Caco-2 (cell line): ENCODE data around the gene SBF2. TPM values are rescaled to one million over a fixed set of nuclear protein-coding genes. Genes with fewer than 3 reads are reported as not detected.

Experiments
- BruUV-seq: library from RNA; stranded (reverse); fragments of 400-500 nt; replicated peaks from 2 replicates; lab custom pipeline; 2021; lab: Mats Ljungman, UMichigan
- CTCF ChIA-PET: fragments of 300-600 bp; sonication (Branson Sonifier 250); formaldehyde crosslinking; loops from one replicate; lab custom pipeline; 2022; ENCODE audit warnings: antibody characterized with exemption; lab: Charles Lee
- POLR2A ChIA-PET: fragments of 300-600 bp; sonication (Branson Sonifier 250); formaldehyde crosslinking; loops from one replicate; lab custom pipeline; 2022; ENCODE audit warnings: antibody characterized with exemption; lab: Charles Lee
- DNase-seq, 2 experiments: peaks; one replicate each; pipeline versions ENCODE4 v3.0.0 to v3.0.0-alpha.2; 2020 to 2022
- H3K27me3 ChIP-seq: replicated peaks from 2 replicates; pipeline ENCODE4 v1.6.0; 2011; ENCODE audit warnings: low read length; ENCODE audit not compliant: control insufficient read depth, insufficient read depth
- H3K36me3 ChIP-seq: 2 replicates; pipeline ENCODE4 v1.5.1; 2011; ENCODE audit warnings: low read length; ENCODE audit not compliant: control insufficient read depth, insufficient read depth
- H3K4me1 ChIP-seq: fragments of 250-450 bp; sonication (Bioruptor Pico); 2 replicates; pipeline ENCODE4 v1.5.1; 2020; ENCODE audit warnings: mild to moderate bottlenecking
- H3K4me3 ChIP-seq: 2 replicates; pipeline ENCODE4 v1.5.1; 2011; ENCODE audit warnings: low read depth, mild to moderate bottlenecking, control low read depth, low read length
- H3K9me3 ChIP-seq: fragments of 250-450 bp; sonication (Bioruptor Pico); 2 replicates; pipeline ENCODE4 v1.5.1; 2020; ENCODE audit warnings: mild to moderate bottlenecking, moderate library complexity
- H3K27ac Mint-ChIP-seq: one replicate; pipeline ENCODE4 v1.8.0; 2022; ENCODE audit warnings: mixed read lengths; ENCODE audit not compliant: unreplicated experiment
- H3K27me3 Mint-ChIP-seq: one replicate; pipeline ENCODE4 v1.8.0; 2022; ENCODE audit warnings: mixed read lengths; ENCODE audit not compliant: insufficient read depth, unreplicated experiment
- H3K36me3 Mint-ChIP-seq: one replicate; pipeline ENCODE4 v1.8.0; 2022; ENCODE audit warnings: mild to moderate bottlenecking, mixed read lengths; ENCODE audit not compliant: insufficient read depth, unreplicated experiment
- H3K4me1 Mint-ChIP-seq: one replicate; pipeline ENCODE4 v1.8.0; 2022; ENCODE audit warnings: low read depth, mixed read lengths; ENCODE audit not compliant: unreplicated experiment
- H3K4me3 Mint-ChIP-seq: one replicate; pipeline ENCODE4 v1.8.0; 2022; ENCODE audit warnings: mild to moderate bottlenecking, moderate library complexity, mixed read lengths; ENCODE audit not compliant: unreplicated experiment
- H3K9me3 Mint-ChIP-seq: one replicate; pipeline ENCODE4 v1.8.0; 2022; ENCODE audit warnings: mixed read lengths; ENCODE audit not compliant: unreplicated experiment
- intact Hi-C: fragments of 100-400 bp; cut with micrococcal nuclease; formaldehyde crosslinking; loops from one replicate; pipeline ENCODE4 v1.10.0; 2022; ENCODE audit not compliant: unreplicated experiment
- total RNA-seq: library from RNA; stranded (reverse); gene quantifications from 2 replicates; pipeline ENCODE4 v1.2.3, GENCODE V29; 2022
- TF ChIP-seq, protein P1 (sequence below), 2 experiments: fragments of 200-600 bp in 1 of 2; IDR thresholded peaks; 1 replicate in 1 of 2; 2 replicates in 1 of 2; pipeline versions ENCODE4 v1.5.1 to v1.8.0; 2011 to 2022; ENCODE audit warnings: antibody characterized with exemption in 1 of 2, control low read depth in 1 of 2, inconsistent platforms in 1 of 2, low read depth in 1 of 2, low read length in 1 of 2, mild to moderate bottlenecking in 1 of 2, moderate library complexity in 1 of 2; ENCODE audit not compliant: insufficient read depth in 1 of 2, severe bottlenecking in 1 of 2, unreplicated experiment in 1 of 2

Gene SBF2
- total RNA-seq, 1 experiment from 2014 or later, result 72.2 TPM

DNA sequence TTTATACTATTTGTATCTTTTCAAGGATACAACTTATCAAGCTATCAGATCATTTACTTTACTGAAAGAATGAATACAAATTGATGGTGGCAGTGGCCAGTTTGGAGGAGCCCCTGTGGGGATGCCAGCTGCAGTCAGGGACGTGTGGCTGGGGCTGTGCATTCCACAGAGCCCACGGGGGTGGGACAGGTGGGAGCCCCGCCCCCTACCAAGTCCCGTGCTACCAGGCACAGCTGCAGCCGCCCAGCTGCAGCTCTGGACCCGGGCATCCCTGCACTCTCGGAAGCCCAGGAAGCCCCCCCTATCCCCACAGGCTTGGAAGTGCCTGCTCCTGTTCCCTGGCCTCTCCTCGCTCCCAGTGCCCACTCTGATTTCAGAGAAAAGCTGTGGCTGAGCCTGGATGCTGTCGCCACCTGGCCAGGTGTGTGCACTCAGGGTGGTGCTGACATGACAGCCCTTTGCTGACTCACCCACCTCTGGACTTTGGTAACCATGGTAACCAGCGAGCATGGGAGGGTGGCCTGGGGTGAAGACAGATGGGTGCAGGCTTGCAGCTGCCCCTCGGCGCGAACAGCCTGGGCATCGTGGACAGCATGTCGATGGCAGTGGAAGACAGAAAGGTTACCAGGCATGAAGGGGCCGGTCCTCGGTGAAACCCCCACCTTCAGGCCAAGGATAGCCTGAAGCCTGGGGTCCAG lies 138.1 kb downstream of the SBF2 start:
- Mint-ChIP-seq H3K4me3 (no peak overlapping the region), H3K27ac (no peak overlapping the region), H3K36me3 (no peaks in the 10 kb centered on the region), H3K9me3 (peaks cover 10% of the 10 kb centered on the region), H3K4me1 (peaks cover 13% of the 10 kb centered on the region), H3K27me3 (no peaks in the 10 kb centered on the region)
- H3K27me3 ChIP-seq, result no peaks in the 10 kb centered on the region
- no TSS peak for BruUV-seq
- TF ChIP-seq, protein P1, sequence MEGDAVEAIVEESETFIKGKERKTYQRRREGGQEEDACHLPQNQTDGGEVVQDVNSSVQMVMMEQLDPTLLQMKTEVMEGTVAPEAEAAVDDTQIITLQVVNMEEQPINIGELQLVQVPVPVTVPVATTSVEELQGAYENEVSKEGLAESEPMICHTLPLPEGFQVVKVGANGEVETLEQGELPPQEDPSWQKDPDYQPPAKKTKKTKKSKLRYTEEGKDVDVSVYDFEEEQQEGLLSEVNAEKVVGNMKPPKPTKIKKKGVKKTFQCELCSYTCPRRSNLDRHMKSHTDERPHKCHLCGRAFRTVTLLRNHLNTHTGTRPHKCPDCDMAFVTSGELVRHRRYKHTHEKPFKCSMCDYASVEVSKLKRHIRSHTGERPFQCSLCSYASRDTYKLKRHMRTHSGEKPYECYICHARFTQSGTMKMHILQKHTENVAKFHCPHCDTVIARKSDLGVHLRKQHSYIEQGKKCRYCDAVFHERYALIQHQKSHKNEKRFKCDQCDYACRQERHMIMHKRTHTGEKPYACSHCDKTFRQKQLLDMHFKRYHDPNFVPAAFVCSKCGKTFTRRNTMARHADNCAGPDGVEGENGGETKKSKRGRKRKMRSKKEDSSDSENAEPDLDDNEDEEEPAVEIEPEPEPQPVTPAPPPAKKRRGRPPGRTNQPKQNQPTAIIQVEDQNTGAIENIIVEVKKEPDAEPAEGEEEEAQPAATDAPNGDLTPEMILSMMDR (IDR thresholded peaks at IDR 0.05; ENCODE audit: insufficient read depth in 1 of 2, low read depth in 1 of 2, low read length in 1 of 2, severe bottlenecking in 1 of 2, unreplicated experiment in 1 of 2), result no peak
- H3K4me3 ChIP-seq, result no peak overlapping the region
- no peaks in the 10 kb centered on the region for H3K9me3 ChIP-seq
- no peaks in the 10 kb centered on the region for H3K36me3 ChIP-seq
- POLR2A ChIA-PET, result no interaction called here
- H3K4me1 ChIP-seq, result no peaks in the 10 kb centered on the region
- intact Hi-C loops, result loop anchor here (5.0 kb wide), 1 partner anchor 76 kb away; no protein-coding TSS in a partner anchor
- DNase-seq, result no peak
- CTCF ChIA-PET, result no interaction called here

DNA sequence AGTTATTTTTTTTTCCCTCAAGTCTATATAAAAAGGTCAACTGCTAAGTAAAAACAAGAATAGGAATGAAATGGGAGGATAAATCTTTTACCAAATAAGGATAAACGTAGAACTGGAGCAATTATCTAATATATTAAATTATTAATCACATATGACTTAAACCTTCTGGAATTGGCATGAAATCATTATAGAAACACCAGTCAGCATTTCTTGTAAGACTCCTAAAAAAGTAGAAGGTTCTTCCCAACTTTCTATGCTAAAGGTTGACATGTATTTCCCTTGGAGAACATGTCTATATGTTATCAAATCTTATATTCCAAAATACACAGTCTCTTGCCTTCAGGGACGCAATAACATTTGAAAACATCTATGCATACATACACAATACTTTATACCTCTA lies 143.2 kb downstream of the SBF2 start:
- no TSS peak for BruUV-seq
- no peak for DNase-seq
- Mint-ChIP-seq H3K27me3 (no peaks in the 10 kb centered on the region), H3K9me3 (peaks cover 9% of the 10 kb centered on the region), H3K36me3 (no peaks in the 10 kb centered on the region), H3K4me1 (no peaks in the 10 kb centered on the region), H3K27ac (no peak overlapping the region), H3K4me3 (no peak overlapping the region)
- H3K9me3 ChIP-seq, result no peaks in the 10 kb centered on the region
- ChIA-PET POLR2A (no interaction called here), CTCF (no interaction called here)
- TF ChIP-seq, protein P1 (IDR thresholded peaks at IDR 0.05; ENCODE audit: insufficient read depth in 1 of 2, low read depth in 1 of 2, low read length in 1 of 2, severe bottlenecking in 1 of 2, unreplicated experiment in 1 of 2), result no peak
- no peak overlapping the region for H3K4me3 ChIP-seq
- intact Hi-C loops, result no loop called here
- H3K36me3 ChIP-seq, result no peaks in the 10 kb centered on the region
- H3K4me1 ChIP-seq, result no peaks in the 10 kb centered on the region
- H3K27me3 ChIP-seq, result no peaks in the 10 kb centered on the region

DNA sequence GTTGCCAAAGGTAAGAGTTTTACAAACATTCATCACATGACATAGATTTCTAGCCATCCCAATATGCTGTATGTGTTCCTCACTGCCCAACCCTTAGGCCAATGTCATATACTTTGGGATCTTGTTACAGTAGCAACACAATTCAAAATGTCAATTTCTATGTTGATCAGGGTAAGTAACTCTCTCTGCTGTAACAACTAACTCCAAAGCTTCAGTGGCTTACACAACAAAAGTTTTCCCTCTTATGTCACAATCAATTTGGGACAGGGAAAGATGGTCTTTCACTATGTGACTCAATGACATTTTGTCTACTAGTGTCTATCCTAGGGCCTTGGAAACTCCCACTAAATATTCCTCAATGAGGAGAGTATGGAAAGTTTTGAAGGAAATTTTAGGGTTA lies 144.5 kb downstream of the SBF2 start:
- ChIA-PET CTCF (no interaction called here), POLR2A (no interaction called here)
- no peaks in the 10 kb centered on the region for H3K36me3 ChIP-seq
- no peak overlapping the region for H3K4me3 ChIP-seq
- Mint-ChIP-seq H3K9me3 (peaks cover 9% of the 10 kb centered on the region), H3K36me3 (no peaks in the 10 kb centered on the region), H3K27ac (no peak overlapping the region), H3K27me3 (no peaks in the 10 kb centered on the region), H3K4me1 (no peaks in the 10 kb centered on the region), H3K4me3 (no peak overlapping the region)
- H3K9me3 ChIP-seq, result no peaks in the 10 kb centered on the region
- no peak for DNase-seq
- TF ChIP-seq, protein P1 (IDR thresholded peaks at IDR 0.05; ENCODE audit: insufficient read depth in 1 of 2, low read depth in 1 of 2, low read length in 1 of 2, severe bottlenecking in 1 of 2, unreplicated experiment in 1 of 2), result no peak
- no peaks in the 10 kb centered on the region for H3K27me3 ChIP-seq
- no TSS peak for BruUV-seq
- intact Hi-C loops, result no loop called here
- H3K4me1 ChIP-seq, result no peaks in the 10 kb centered on the region
